Smooth muscle cell (in vitro differentiated cells): ENCODE measurements around the gene CCDC63. TPM values are rescaled to one million over a fixed set of nuclear protein-coding genes. Genes with fewer than 3 reads are reported as not detected.
A peak's percentile ranks its signal among the peaks of the same experiment; 100 is the strongest.

Experiments
- DNase-seq: peaks from one replicate; lab custom pipeline; 2025; ENCODE audit not compliant: unreplicated experiment; lab: John Stamatoyannopoulos, UW
- H2AFZ ChIP-seq: fragments of 200-600 bp; sonication (generic); 2 replicates; pipeline ENCODE4 v1.6.0; 2016; ENCODE audit warnings: antibody characterized with exemption, low read depth, mild to moderate bottlenecking
- H3F3A ChIP-seq: fragments of 200-600 bp; sonication (generic); 2 replicates; pipeline ENCODE4 v1.6.0; 2017; ENCODE audit warnings: antibody characterized with exemption, low read depth
- H3K27ac ChIP-seq: fragments of 200-600 bp; sonication (generic); 2 replicates; pipeline ENCODE4 v1.5.1; 2016; ENCODE audit warnings: low read depth, mild to moderate bottlenecking
- H3K27me3 ChIP-seq: fragments of 200-600 bp; sonication (generic); 2 replicates; pipeline ENCODE4 v1.6.1; 2016; ENCODE audit warnings: low read depth, mild to moderate bottlenecking
- H3K36me3 ChIP-seq: fragments of 200-600 bp; sonication (generic); 2 replicates; pipeline ENCODE4 v1.5.1; 2016; ENCODE audit warnings: low read depth
- H3K4me1 ChIP-seq: fragments of 200-600 bp; sonication (generic); 2 replicates; pipeline ENCODE4 v1.5.1; 2016; ENCODE audit warnings: low read depth
- H3K4me2 ChIP-seq: fragments of 200-600 bp; sonication (generic); 2 replicates; pipeline ENCODE4 v1.6.0; 2016; ENCODE audit warnings: mild to moderate bottlenecking
- H3K4me3 ChIP-seq: fragments of 200-600 bp; sonication (generic); 2 replicates; pipeline ENCODE4 v1.5.1; 2016; ENCODE audit warnings: mild to moderate bottlenecking
- H3K79me2 ChIP-seq: fragments of 200-600 bp; sonication (generic); 2 replicates; pipeline ENCODE4 v1.6.0; 2016; ENCODE audit warnings: low read depth, mild to moderate bottlenecking
- H3K9ac ChIP-seq: fragments of 200-600 bp; sonication (generic); 2 replicates; pipeline ENCODE4 v1.6.0; 2016; ENCODE audit warnings: low read depth
- H3K9me3 ChIP-seq: fragments of 200-600 bp; sonication (generic); replicated peaks from 2 replicates; pipeline ENCODE4 v1.5.1; 2016; ENCODE audit warnings: low read depth
- H4K20me1 ChIP-seq: fragments of 200-600 bp; sonication (generic); 2 replicates; pipeline ENCODE4 v1.6.0; 2016; ENCODE audit warnings: low read depth
- WGBS: methylation state at CpG from one replicate; pipeline ENCODE4 v1.1.7; 2016; ENCODE audit warnings: low lambda C conversion rate; 5-methylcytosine and 5-hydroxymethylcytosine counted together
- polyA plus RNA-seq: library from polyadenylated mRNA; unstranded; fragments of >200 nt; fragmentation: Nextera tagmentation; extraction: Ambion mirVana; gene quantifications from 2 replicates; pipeline ENCODE4 v1.2.1, GENCODE V29; 2016
- total RNA-seq: library from RNA; depleted of rRNA; stranded (reverse); fragments of >200 nt; gene quantifications from 2 replicates; pipeline ENCODE4 v1.2.3, GENCODE V29; 2014
- TF ChIP-seq, protein P1 (sequence below): fragments of 200-600 bp; sonication (generic); IDR thresholded peaks from 2 replicates; pipeline ENCODE4 v1.5.1; 2017; ENCODE audit warnings: borderline replicate concordance, mild to moderate bottlenecking, antibody characterized with exemption; ENCODE audit not compliant: insufficient read depth, poor library complexity, severe bottlenecking

The CCDC63 gene
- total and polyA plus RNA-seq, 2 experiments from 2014 or later: not detected

DNA sequence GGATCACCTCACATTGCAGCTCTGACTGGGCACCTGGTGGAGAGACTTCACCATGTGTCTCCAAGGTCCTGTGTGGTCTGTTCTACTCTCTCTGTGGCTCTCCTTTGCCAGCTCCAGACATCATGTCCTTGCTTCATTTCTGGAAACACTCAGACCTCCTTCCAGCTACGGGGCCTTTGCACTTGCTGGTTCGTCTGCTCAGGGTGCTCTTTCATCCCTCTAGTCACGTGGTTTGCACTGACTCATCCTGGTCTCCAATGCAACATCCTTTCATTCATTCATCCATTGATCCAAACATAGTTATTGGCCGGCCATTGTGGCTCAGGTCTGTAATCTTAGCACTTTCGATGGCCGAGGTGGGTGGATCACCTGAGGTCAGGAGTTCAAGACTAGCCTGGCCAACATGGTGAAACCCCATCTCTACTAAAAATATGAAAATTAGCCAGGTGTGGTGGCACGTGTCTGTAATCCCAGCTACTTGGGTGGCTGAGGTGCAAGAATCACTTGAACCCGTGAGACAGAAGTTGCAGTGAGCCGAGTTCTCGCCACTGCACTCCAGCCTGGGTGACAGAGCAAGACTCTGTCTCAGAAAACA is 23.9 kb upstream of the CCDC63 start:
- TF ChIP-seq, protein P1, sequence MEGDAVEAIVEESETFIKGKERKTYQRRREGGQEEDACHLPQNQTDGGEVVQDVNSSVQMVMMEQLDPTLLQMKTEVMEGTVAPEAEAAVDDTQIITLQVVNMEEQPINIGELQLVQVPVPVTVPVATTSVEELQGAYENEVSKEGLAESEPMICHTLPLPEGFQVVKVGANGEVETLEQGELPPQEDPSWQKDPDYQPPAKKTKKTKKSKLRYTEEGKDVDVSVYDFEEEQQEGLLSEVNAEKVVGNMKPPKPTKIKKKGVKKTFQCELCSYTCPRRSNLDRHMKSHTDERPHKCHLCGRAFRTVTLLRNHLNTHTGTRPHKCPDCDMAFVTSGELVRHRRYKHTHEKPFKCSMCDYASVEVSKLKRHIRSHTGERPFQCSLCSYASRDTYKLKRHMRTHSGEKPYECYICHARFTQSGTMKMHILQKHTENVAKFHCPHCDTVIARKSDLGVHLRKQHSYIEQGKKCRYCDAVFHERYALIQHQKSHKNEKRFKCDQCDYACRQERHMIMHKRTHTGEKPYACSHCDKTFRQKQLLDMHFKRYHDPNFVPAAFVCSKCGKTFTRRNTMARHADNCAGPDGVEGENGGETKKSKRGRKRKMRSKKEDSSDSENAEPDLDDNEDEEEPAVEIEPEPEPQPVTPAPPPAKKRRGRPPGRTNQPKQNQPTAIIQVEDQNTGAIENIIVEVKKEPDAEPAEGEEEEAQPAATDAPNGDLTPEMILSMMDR: no peak
- no peaks in the 10 kb centered on the region for H3K79me2 ChIP-seq
- no peaks in the 10 kb centered on the region for H3F3A ChIP-seq
- H3K36me3 ChIP-seq: no peaks in the 10 kb centered on the region
- no peak overlapping the region for H3K9ac ChIP-seq
- no peaks in the 10 kb centered on the region for H4K20me1 ChIP-seq
- no peak overlapping the region for H3K27ac ChIP-seq
- no peak for DNase-seq
- H3K4me2 ChIP-seq: no peak overlapping the region
- H2AFZ ChIP-seq: no peak overlapping the region
- no peaks in the 10 kb centered on the region for H3K9me3 ChIP-seq
- H3K27me3 ChIP-seq: peaks cover 14% of the 10 kb centered on the region
- no peaks in the 10 kb centered on the region for H3K4me1 ChIP-seq
- no peak overlapping the region for H3K4me3 ChIP-seq
- 89% methylated on average over 10 of the region's 10 CpGs for WGBS

DNA sequence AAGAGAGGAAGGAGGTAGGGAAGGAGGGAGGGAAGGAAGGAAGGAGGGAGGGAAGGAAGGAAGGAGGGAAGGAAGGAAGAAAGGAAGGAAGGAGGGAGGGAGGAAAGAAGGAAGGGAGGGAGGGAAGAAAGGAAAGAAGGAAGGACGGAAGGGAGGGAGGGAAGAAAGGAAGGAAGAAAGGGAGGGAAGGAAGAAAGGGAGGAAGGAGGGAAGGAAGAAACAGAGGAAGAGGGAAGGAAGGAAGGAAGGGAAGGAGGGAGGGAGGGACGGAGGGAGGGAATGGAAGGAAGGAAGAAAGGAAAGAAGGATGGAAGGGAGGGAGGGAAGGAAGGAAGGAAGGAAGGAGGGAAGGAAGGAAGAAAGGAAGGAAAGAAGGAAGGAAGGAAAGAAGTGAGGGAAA is 22.4 kb upstream of the CCDC63 start:
- Histone ChIP-seq H3K9ac (no peak overlapping the region), H4K20me1 (no peaks in the 10 kb centered on the region), H3K9me3 (no peaks in the 10 kb centered on the region), H3K4me1 (no peaks in the 10 kb centered on the region), H3K4me2 (no peak overlapping the region), H3K27ac (no peak overlapping the region), H3K79me2 (no peaks in the 10 kb centered on the region), H3K27me3 (peaks cover 14% of the 10 kb centered on the region), H3K36me3 (no peaks in the 10 kb centered on the region), H2AFZ (no peak overlapping the region), H3K4me3 (no peak overlapping the region), H3F3A (no peaks in the 10 kb centered on the region)
- DNase-seq: no peak
- TF ChIP-seq, protein P1: no peak
- WGBS: no CpG with 5 or more reads among the region's 2 CpGs

- Histone ChIP-seq H3K27ac (no peak overlapping the region), H3K9me3 (no peaks in the 10 kb centered on the region), H3K4me3 (no peak overlapping the region), H2AFZ (no peak overlapping the region), H4K20me1 (no peaks in the 10 kb centered on the region), H3K4me1 (no peaks in the 10 kb centered on the region), H3K36me3 (no peaks in the 10 kb centered on the region), H3K4me2 (no peak overlapping the region), H3K79me2 (no peaks in the 10 kb centered on the region), H3K27me3 (peaks cover 14% of the 10 kb centered on the region), H3K9ac (no peak overlapping the region), H3F3A (no peaks in the 10 kb centered on the region)
- TF ChIP-seq, protein P1: no peak
- DNase-seq: no peak
- 75% methylated on average over 4 of the region's 4 CpGs for WGBS
These were observed 21.3 kb upstream of the CCDC63 start for GRCh38 chr12:110825530-110825929.

DNA sequence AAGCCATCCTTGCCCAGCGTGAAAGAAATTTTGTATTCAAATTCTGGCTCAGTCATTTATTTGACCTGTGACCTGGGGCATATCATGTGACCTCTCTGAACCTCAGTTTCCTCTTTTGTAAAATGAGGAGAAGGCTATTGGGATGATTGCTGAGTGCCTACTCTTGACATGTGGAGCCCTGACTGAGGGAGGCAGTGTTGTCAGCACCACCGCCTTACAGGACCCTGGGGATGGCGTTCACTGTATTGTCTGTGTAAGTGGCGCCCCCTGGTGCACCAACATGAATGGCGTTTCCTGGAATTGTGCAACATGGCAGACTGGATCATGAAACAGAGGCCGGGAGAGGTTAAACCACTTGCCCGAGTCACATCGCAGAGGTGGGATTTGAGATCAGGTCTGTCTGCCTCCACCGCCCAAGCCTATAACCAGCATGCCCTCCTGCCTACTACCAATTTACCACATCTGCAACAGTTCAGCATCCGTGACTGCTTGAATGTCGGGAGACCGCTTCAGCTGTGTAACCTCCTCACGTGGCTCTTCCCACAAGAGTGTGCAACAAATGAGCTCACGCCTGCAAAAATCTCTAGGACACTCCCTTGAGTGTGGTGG is 20.1 kb upstream of the CCDC63 start:
- Histone ChIP-seq H3K36me3 (no peaks in the 10 kb centered on the region), H2AFZ (no peak overlapping the region), H3K9ac (no peak overlapping the region), H3K4me1 (no peaks in the 10 kb centered on the region), H4K20me1 (no peaks in the 10 kb centered on the region), H3K27me3 (peaks cover 14% of the 10 kb centered on the region), H3K27ac (no peak overlapping the region), H3K4me2 (no peak overlapping the region), H3K9me3 (no peaks in the 10 kb centered on the region), H3K79me2 (no peaks in the 10 kb centered on the region), H3F3A (no peaks in the 10 kb centered on the region), H3K4me3 (no peak overlapping the region)
- 39% methylated on average over 14 of the region's 14 CpGs for WGBS
- peak; percentile 32 for DNase-seq
- TF ChIP-seq, protein P1: peak; percentile 78
